IMR-90 (cell line): ENCODE measurements around the gene LRRC4C. TPM values are rescaled to one million over a fixed set of nuclear protein-coding genes. Genes with fewer than 3 reads are reported as not detected.

Experiments
- ATAC-seq: fragments of 200-7000 bp; cut with Tn5 transposase; 2 replicates; pipeline ENCODE4 v1.9.1; 2020; ENCODE audit warnings: low read depth, mild to moderate bottlenecking, moderate library complexity
- BruUV-seq: library from RNA; stranded (reverse); fragments of 400-500 nt; replicated peaks from 2 replicates; lab custom pipeline; 2021; lab: Mats Ljungman, UMichigan
- CTCF ChIA-PET: fragments of 300-600 bp; formaldehyde crosslinking; extraction: SDS; loops from one replicate; lab custom pipeline; 2021; ENCODE audit warnings: antibody characterized with exemption; lab: Yijun Ruan, JAX
- POLR2A ChIA-PET: fragments of 300-600 bp; sonication (Branson Sonifier 250); formaldehyde crosslinking; loops from one replicate; lab custom pipeline; 2022; ENCODE audit warnings: antibody characterized with exemption; ENCODE audit not compliant: unreplicated experiment; lab: Charles Lee
- DNase-seq: peaks from one replicate; pipeline ENCODE4 v3.0.0; 2013
- H2AFZ ChIP-seq: replicated peaks from 2 replicates; pipeline ENCODE3; 2013; ENCODE audit warnings: low read length, mild to moderate bottlenecking; ENCODE audit not compliant: poor library complexity
- H2AK5ac ChIP-seq: 2 replicates; pipeline ENCODE4 v1.6.1; 2013; ENCODE audit warnings: low read depth, low read length, inconsistent platforms
- H2AK9ac ChIP-seq: replicated peaks from 2 replicates; pipeline ENCODE3; 2013; ENCODE audit warnings: mild to moderate bottlenecking, low read depth, low read length, moderate library complexity; ENCODE audit not compliant: poor library complexity
- H2BK120ac ChIP-seq: 2 replicates; pipeline ENCODE4 v1.6.1; 2013; ENCODE audit warnings: low read depth, low read length, inconsistent platforms
- H2BK15ac ChIP-seq: 3 replicates; pipeline ENCODE4 v1.6.1; 2013; ENCODE audit warnings: low read depth, low read length, inconsistent platforms
- H2BK20ac ChIP-seq: 2 replicates; pipeline ENCODE4 v1.6.1; 2013; ENCODE audit warnings: low read depth, mild to moderate bottlenecking, inconsistent platforms, low read length, moderate library complexity
- H2BK5ac ChIP-seq: 2 replicates; pipeline ENCODE4 v1.6.1; 2013; ENCODE audit warnings: mild to moderate bottlenecking, low read depth, low read length, inconsistent platforms; ENCODE audit not compliant: poor library complexity, severe bottlenecking
- H3K14ac ChIP-seq: replicated peaks from 2 replicates; pipeline ENCODE4 v1.6.1; 2013; ENCODE audit warnings: low read depth, low read length, inconsistent platforms
- H3K18ac ChIP-seq: 2 replicates; pipeline ENCODE4 v1.6.1; 2013; ENCODE audit warnings: low read depth, low read length, control low read depth
- H3K23ac ChIP-seq: 2 replicates; pipeline ENCODE4 v1.6.1; 2013; ENCODE audit warnings: low read depth, low read length, inconsistent platforms
- H3K27ac ChIP-seq: 2 replicates; pipeline ENCODE4 v1.5.1; 2013; ENCODE audit warnings: mild to moderate bottlenecking, control low read depth, low read length; ENCODE audit not compliant: insufficient read depth
- H3K27me3 ChIP-seq: 2 replicates; pipeline ENCODE4 v1.6.1; 2013; ENCODE audit warnings: low read length; ENCODE audit not compliant: control insufficient read depth, insufficient read depth
- H3K36me3 ChIP-seq: 2 replicates; pipeline ENCODE4 v1.6.1; 2013; ENCODE audit warnings: low read length, mixed read lengths; ENCODE audit not compliant: control insufficient read depth, insufficient read depth
- H3K4ac ChIP-seq: 2 replicates; pipeline ENCODE4 v1.6.1; 2013; ENCODE audit warnings: low read depth, low read length, inconsistent platforms
- H3K4me1 ChIP-seq: 2 replicates; pipeline ENCODE4 v1.6.1; 2013; ENCODE audit warnings: low read length, mixed read lengths; ENCODE audit not compliant: control insufficient read depth, insufficient read depth
- H3K4me2 ChIP-seq: 2 replicates; pipeline ENCODE4 v1.6.1; 2013; ENCODE audit warnings: low read depth, mild to moderate bottlenecking, control low read depth, low read length, moderate library complexity
- H3K4me3 ChIP-seq: 2 replicates; pipeline ENCODE4 v1.5.1; 2013; ENCODE audit warnings: low read depth, mild to moderate bottlenecking, control low read depth, low read length, moderate library complexity; ENCODE audit not compliant: insufficient read depth
- H3K56ac ChIP-seq: 2 replicates; pipeline ENCODE4 v1.6.1; 2013; ENCODE audit warnings: low read length, inconsistent platforms; ENCODE audit not compliant: insufficient read depth; ENCODE audit errors: extremely low read depth
- H3K79me1 ChIP-seq, 2 experiments: 2 replicates each; pipeline ENCODE4 v1.6.1; 2013; ENCODE audit warnings: low read length in 2 of 2, inconsistent platforms in 1 of 2, low read depth in 1 of 2
- H3K9ac ChIP-seq: 2 replicates; pipeline ENCODE4 v1.6.1; 2013; ENCODE audit warnings: low read depth, low read length, control low read depth
- H3K9me1 ChIP-seq: 2 replicates; pipeline ENCODE4 v1.6.1; 2013; ENCODE audit warnings: low read length, inconsistent platforms; ENCODE audit not compliant: insufficient read depth
- H3K9me3 ChIP-seq: 2 replicates; pipeline ENCODE4 v1.6.1; 2013; ENCODE audit warnings: low read length; ENCODE audit not compliant: control insufficient read depth, insufficient read depth
- H4K20me1 ChIP-seq: 2 replicates; pipeline ENCODE4 v1.6.1; 2013; ENCODE audit warnings: low read length, inconsistent platforms; ENCODE audit not compliant: insufficient read depth
- H4K5ac ChIP-seq: 2 replicates; pipeline ENCODE4 v1.6.1; 2013; ENCODE audit warnings: mild to moderate bottlenecking, low read depth, low read length, control low read depth
- H4K8ac ChIP-seq, 2 experiments: 2 replicates each; pipeline ENCODE4 v1.6.1; 2013; ENCODE audit warnings: low read depth in 2 of 2, low read length in 2 of 2, control low read depth in 1 of 2, inconsistent platforms in 1 of 2
- H4K91ac ChIP-seq: 2 replicates; pipeline ENCODE4 v1.6.1; 2013; ENCODE audit warnings: low read depth, low read length, inconsistent platforms; ENCODE audit not compliant: insufficient read depth
- BHLHE40 ChIP-seq: fragments of 150-350 bp; IDR thresholded peaks from 2 replicates; pipeline ENCODE4 v1.6.1; 2016; ENCODE audit warnings: mild to moderate bottlenecking, low read depth, low read length
- CHD1 ChIP-seq: IDR thresholded peaks from 2 replicates; pipeline ENCODE4 v1.6.1; 2012; ENCODE audit warnings: low read depth, low read length, improper control_type of control experiment
- ELK1 ChIP-seq: fragments of 150-350 bp; IDR thresholded peaks from 2 replicates; pipeline ENCODE4 v1.6.1; 2016; ENCODE audit warnings: low read depth, mild to moderate bottlenecking, low read length, moderate library complexity, borderline replicate concordance
- FOS ChIP-seq: fragments of 150-350 bp; IDR thresholded peaks from 2 replicates; pipeline ENCODE4 v1.6.1; 2016; ENCODE audit warnings: low read depth, low read length
- MAFK ChIP-seq: IDR thresholded peaks from 2 replicates; pipeline ENCODE4 v1.6.1; 2012; ENCODE audit warnings: low read depth, low read length, improper control_type of control experiment
- MAZ ChIP-seq: IDR thresholded peaks from 2 replicates; pipeline ENCODE4 v1.6.1; 2012; ENCODE audit warnings: low read depth, mild to moderate bottlenecking, low read length, improper control_type of control experiment, moderate library complexity, borderline replicate concordance
- MXI1 ChIP-seq: IDR thresholded peaks from 2 replicates; pipeline ENCODE4 v1.6.1; 2012; ENCODE audit warnings: low read depth, mild to moderate bottlenecking, low read length, moderate library complexity, borderline replicate concordance
- NFE2L2 ChIP-seq: fragments of 150-350 bp; IDR thresholded peaks from 2 replicates; pipeline ENCODE4 v1.6.1; 2016; ENCODE audit warnings: low read depth, mild to moderate bottlenecking, low read length
- POLR2A ChIP-seq: IDR thresholded peaks from 2 replicates; pipeline ENCODE4 v1.6.1; 2012; ENCODE audit warnings: mild to moderate bottlenecking, low read depth, low read length
- RAD21 ChIP-seq: IDR thresholded peaks from 2 replicates; pipeline ENCODE4 v1.6.1; 2012; ENCODE audit warnings: low read length, improper control_type of control experiment
- RCOR1 ChIP-seq: IDR thresholded peaks from 2 replicates; pipeline ENCODE4 v1.6.1; 2012; ENCODE audit warnings: mild to moderate bottlenecking, low read length, improper control_type of control experiment; ENCODE audit not compliant: insufficient replicate concordance
- RFX5 ChIP-seq: IDR thresholded peaks from 2 replicates; pipeline ENCODE4 v1.8.0; 2012; ENCODE audit warnings: low read depth, mild to moderate bottlenecking, low read length, moderate library complexity
- SMC3 ChIP-seq: fragments of 150-350 bp; IDR thresholded peaks from 2 replicates; pipeline ENCODE4 v1.6.1; 2016; ENCODE audit warnings: low read depth, mild to moderate bottlenecking, antibody characterized with exemption, low read length, moderate library complexity
- USF2 ChIP-seq: fragments of 150-350 bp; IDR thresholded peaks from 2 replicates; pipeline ENCODE4 v1.6.1; 2017; ENCODE audit warnings: mild to moderate bottlenecking, antibody characterized with exemption, low read length, low read depth
- WGBS, 2 experiments: methylation state at CpG; one replicate each; pipeline versions ENCODE4 v1.1.5 to v1.1.7; 2013; ENCODE audit warnings: missing lambda C conversion rate in 2 of 2; ENCODE audit not compliant: insufficient read length in 1 of 2; ENCODE audit errors: extremely low coverage in 2 of 2; 5-methylcytosine and 5-hydroxymethylcytosine counted together
- dilution Hi-C: fragments of 300-500 bp; cut with HindIII; formaldehyde crosslinking; loops from one replicate; pipeline ENCODE4 v1.14.3; 2018; ENCODE audit warnings: low sequenced_read_pairs; ENCODE audit not compliant: unreplicated experiment
- in situ Hi-C: fragments of 300-500 bp; cut with MboI; formaldehyde crosslinking; loops from 3 replicates; pipeline ENCODE4 v1.14.3; 2019; ENCODE audit warnings: low sequenced_read_pairs, inconsistent platforms, mixed read lengths
- intact Hi-C: fragments of 100-400 bp; cut with micrococcal nuclease; formaldehyde crosslinking; loops from 2 replicates; pipeline ENCODE4 v1.10.0; 2022
- polyA plus RNA-seq, 3 experiments: library from polyadenylated mRNA; depleted of rRNA; stranded (reverse); fragments of >200 nt; gene quantifications; 2 replicates each; pipeline ENCODE4 v1.2.3, GENCODE V29; 2012; ENCODE audit warnings: low replicate concordance in 1 of 3
- total RNA-seq: library from RNA; depleted of rRNA; stranded (reverse); fragments of >200 nt; gene quantifications from 2 replicates; pipeline ENCODE4 v1.2.3, GENCODE V29; 2012

LRRC4C gene
- total and polyA plus RNA-seq, 2 of the 4 experiments (the other 2 are of a cell fraction): under 0.01 to 0.03 TPM

GRCh38 chr11:40401132-40401853, 1058.2 kb downstream of the LRRC4C start:
- no TSS peak for BruUV-seq
- Histone ChIP-seq H2AK5ac (no peak overlapping the region), H2BK120ac (no peak overlapping the region), H3K79me1 (no peaks in the 10 kb centered on the region), H3K14ac (no peak overlapping the region), H3K9ac (no peak overlapping the region), H3K23ac (no peak overlapping the region), H4K91ac (no peak overlapping the region), H4K20me1 (no peaks in the 10 kb centered on the region), H4K8ac (no peak overlapping the region), H3K4me2 (no peak overlapping the region), H3K9me1 (no peaks in the 10 kb centered on the region), H2BK20ac (no peak overlapping the region), H3K36me3 (no peaks in the 10 kb centered on the region), H2BK5ac (no peak overlapping the region), H3K18ac (no peak overlapping the region), H3K56ac (no peak overlapping the region), H3K4me1 (no peaks in the 10 kb centered on the region), H4K5ac (no peak overlapping the region), H3K4ac (no peak overlapping the region), H3K9me3 (no peaks in the 10 kb centered on the region), H2AFZ (no peak overlapping the region), H3K27me3 (no peaks in the 10 kb centered on the region), H2BK15ac (no peak overlapping the region), H3K27ac (no peak overlapping the region), H3K4me3 (no peak overlapping the region), H2AK9ac (no peak overlapping the region)
- intact Hi-C loops: no loop called here
- TF ChIP-seq BHLHE40 (no peak), RFX5 (no peak), FOS (no peak), POLR2A (no peak), NFE2L2 (no peak), ELK1 (no peak), MAFK (no peak), RAD21 (no peak), USF2 (no peak), SMC3 (no peak), CHD1 (no peak), MAZ (no peak), RCOR1 (no peak), MXI1 (no peak)
- no peak for DNase-seq
- dilution Hi-C loops: no loop called here
- in situ Hi-C loops: no loop called here
- WGBS, 2 experiments: no CpG with 5 or more reads among the region's 4 CpGs
- POLR2A ChIA-PET: no interaction called here
- CTCF ChIA-PET: no interaction called here
- ATAC-seq: no peak
